NCI-H2107 treated with DMSO at 0.1 percent for 48 hours (cell line): ENCODE results near the gene MGAT5B.
A peak's percentile ranks its signal among the peaks of the same experiment; 100 is the strongest.
"Not testable (repeated sequence)": the region's sequence is repeated elsewhere in the genome, so short reads cannot be mapped to it uniquely, and the experiment has no call there.

ENCODE experiments used
- DNase-seq: peaks from one replicate; lab custom pipeline; 2025; ENCODE audit not compliant: unreplicated experiment; lab: John Stamatoyannopoulos, UW

MGAT5B gene, protein sequence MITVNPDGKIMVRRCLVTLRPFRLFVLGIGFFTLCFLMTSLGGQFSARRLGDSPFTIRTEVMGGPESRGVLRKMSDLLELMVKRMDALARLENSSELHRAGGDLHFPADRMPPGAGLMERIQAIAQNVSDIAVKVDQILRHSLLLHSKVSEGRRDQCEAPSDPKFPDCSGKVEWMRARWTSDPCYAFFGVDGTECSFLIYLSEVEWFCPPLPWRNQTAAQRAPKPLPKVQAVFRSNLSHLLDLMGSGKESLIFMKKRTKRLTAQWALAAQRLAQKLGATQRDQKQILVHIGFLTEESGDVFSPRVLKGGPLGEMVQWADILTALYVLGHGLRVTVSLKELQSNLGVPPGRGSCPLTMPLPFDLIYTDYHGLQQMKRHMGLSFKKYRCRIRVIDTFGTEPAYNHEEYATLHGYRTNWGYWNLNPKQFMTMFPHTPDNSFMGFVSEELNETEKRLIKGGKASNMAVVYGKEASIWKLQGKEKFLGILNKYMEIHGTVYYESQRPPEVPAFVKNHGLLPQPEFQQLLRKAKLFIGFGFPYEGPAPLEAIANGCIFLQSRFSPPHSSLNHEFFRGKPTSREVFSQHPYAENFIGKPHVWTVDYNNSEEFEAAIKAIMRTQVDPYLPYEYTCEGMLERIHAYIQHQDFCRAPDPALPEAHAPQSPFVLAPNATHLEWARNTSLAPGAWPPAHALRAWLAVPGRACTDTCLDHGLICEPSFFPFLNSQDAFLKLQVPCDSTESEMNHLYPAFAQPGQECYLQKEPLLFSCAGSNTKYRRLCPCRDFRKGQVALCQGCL

DNA sequence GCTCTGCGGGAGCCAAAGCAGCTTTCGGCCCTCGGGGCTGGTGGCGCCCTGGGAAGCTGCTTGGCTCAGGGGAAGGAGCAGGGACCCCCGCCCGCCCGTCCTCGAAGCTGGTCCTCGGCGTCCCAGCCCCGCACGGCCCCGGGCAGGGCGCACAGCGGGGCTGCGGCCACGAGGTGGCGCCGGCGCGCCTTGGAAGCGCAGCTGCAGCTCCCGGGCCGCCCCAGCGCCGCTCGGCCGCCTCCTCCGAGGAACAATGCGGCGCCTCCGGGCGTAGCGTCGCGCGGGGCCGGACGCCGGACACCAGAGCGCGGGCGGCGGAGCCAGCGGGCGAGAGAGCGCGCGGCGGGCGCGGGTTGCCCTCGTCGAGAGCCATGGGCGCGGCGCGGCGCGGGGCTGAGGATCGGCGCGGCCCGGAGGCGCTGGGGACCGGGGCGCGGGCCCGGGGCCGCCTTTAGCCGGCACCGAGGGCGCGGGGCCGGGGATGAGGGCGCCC, at the start of gene MGAT5B:
Gene MGAT5B, plus strand, starts transcription at position 229 of the 493 bp plus-strand sequence. CDS start 626 bp downstream, outside the sequence.
- DNase-seq = no peak

DNA sequence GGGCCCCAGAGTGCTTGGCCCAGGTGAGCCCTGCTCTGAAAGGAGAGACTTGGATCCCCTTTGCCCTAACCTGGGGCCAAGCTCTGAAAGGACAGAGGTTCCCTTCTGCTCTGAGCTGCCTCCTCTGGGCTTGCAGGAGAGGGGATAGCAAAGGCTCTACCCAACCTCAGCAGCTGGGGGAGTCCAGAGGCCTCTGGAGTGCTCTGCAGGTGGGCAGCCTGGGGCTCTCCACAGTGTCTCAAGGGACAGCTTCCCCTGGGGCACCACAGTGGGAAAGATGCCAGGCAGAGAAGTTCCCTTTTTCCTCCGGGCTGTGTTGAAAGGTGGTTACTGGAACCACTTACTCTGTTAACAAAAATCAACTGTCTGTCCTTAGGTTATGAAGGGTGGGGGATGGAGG, 48.2 kb upstream of the MGAT5B start:
- DNase-seq = peak; percentile 81

DNA sequence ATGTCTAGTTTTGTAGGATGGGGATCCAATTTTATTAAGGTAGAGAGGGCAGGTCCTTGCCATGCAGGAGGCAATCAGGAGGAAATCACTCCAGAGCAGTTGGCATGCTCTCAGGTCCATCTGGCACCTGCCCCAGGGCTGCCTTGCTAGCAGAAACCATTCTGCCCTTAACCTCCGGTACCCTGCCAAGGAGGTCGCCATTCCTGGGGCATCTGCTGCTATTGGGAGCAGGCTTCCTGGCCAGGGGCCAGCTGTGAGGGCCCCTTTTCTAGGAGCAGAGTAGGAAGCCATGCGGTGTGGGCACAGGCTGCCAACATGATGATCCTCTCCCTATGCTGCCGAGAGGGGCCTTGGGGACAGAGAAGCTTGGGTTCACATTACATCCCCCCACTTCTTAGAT, 47.6 kb upstream of the MGAT5B start:
- peak; percentile 68 for DNase-seq

DNA sequence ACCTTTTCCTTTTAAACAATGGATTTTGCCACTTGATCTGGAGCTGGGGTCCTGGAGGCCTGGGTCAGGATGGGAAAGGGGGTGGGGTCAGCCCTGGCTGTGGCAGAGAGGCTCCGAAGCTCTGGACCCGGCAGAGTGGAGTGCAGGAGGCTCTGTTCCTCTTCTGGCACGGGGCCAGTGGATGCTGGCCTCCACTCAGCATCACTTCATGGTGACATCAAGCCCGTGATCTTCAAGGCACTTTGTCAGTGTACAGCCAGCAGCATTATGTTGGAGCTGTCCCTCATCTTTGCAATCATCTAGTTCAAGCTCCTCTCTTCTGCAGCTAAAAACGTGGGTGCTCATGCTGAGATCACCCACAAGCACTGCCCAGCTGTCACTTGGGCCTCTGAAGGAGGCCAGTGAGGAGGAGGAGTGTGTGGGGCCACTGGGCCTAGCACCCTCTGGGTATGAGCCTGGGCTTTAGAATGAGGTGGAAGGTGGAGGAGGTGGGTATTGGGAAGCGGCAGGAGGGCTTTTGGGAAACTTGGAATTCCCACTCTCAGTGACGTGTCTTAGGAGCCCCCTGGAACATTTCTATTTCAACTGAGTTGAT, 45.9 kb upstream of the MGAT5B start:
- no peak for DNase-seq

DNA sequence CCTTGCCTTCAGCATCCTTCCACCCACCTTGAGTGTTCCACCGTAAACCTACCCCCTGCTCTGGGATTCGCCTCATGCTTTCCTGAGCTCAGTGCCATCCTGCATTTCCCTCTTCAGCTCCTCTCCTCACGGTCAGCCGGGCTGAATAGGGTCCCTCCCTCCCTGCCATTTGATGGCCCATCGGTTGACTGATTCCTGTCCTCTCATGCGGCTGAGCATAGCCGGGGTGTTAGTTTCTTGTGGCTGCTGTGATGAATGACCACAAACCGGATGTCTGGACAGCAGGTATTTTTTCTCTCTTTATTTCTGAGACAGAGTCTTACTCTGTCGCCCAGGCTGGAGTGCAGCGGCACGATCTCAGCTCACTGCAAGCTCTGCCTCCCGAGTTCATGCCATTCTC, 44.1 kb upstream of the MGAT5B start:
- no peak for DNase-seq

DNA sequence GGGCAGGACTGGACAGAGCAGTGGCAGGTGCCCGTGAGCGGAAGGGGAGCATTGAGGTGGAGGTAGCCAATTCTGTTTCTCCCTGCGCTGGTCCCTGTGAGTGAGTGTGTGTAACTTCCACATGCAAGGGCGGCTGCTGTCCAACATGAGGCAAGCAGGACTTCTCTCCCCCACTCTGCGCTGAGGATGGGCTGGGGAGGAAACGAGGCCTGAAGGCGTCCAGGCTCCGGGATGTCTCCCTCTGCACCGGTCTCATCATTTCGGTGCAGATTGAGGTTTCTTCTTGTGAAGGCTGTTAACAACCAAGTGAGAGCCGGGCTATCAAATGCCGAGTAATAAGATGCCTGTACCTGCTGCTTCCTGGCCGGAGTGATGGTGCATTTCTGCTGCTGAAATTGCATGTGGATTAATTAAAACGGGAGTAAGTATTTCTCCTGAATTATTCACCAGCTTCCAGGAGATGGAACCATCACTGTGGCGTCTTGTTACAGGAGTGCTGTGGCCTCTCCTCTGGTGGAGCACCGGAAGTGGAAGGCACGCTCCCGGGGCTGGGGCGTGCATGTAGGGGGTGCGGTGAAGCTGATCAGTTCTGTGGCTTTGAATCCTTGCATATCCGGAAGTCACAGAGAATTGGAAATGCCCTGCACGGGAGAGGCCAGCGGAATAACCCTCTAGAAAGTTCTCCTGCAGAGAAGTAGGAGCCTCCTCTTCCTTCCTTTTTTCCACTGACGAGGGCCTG, 41.7 kb upstream of the MGAT5B start:
- DNase-seq = no peak

DNA sequence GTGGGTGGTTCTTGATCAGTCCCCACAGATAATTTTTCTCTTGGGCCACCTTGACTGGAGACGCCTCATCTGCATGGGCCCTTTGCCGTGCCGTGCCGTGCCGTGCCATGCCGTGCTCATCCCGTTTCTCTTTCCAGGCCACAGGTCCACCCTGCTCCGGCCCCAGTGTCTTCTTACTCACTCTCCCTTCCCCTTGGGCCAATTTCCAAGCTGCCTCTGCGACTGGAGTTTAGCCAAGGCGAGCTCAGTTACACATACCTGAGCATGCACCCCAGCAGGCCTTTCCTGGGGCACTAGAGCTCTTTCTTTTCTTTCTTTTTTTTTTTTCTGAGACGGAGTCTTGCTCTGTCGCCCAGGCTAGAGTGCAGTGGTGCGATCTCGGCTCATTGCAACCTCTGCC, 40.5 kb upstream of the MGAT5B start:
- DNase-seq = no peak

DNA sequence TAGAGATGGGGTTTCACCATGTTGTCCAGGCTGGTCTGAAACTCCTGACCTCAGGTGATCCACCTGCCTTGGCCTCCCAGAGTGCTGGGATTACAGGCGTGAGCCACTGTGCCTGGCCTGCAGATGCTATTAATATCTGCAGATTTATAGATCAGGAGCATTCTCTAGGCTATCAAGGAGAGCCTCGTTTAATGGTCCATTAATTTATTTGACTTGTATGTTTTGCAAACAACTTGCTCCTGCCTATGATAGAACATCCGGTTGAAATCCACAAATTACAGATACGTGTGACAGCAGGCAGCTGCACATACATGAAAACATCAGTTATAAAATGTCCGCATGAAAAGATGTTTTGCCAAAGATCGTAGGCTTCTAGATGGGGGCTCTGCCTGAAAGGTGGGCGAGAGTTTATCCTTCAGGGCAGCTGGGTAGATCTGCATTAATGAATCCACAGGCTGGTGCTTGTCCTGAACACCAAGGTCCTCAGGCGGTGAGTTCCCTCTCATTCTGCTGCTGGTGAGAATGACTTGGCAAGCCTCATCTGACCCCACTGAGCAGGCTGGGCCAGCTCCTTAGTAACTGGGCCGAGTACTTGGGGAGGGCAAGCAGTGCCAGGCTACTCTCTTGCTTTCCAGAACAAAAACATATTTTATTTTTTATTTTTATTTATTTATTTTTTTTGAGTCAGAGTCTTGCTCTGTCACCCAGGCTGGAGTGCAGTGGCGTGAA, 37.1 kb upstream of the MGAT5B start:
- DNase-seq = no peak

DNA sequence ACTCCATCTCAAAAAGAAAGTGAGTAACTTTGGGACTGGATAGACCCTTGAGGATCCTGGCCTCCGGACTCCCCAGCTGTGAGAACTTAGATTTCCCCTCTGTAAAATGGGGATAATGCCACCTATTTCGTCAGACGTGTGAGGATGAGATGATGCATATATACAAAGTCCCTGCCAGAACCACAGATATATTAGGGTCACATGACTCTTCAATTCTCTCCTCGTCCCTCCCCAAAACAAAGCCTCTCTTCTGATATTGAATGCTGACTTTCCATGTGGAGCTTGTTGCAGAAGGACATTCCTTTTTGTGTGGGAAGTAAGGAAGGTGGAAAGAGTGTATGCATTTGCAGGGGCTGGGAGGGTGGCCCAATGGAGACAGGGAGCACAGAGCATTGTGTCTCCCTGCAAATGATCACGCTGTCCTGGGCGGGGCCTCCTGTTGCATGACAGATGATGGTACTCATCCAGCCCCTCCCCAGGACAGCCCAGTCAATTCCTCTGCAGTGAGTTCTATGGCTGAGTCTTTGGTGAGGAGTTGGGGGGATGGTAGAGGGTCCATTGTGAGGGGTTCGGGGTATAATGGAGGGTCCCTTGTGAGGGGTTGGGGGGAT, 35.1 kb upstream of the MGAT5B start:
- DNase-seq = no peak

DNA sequence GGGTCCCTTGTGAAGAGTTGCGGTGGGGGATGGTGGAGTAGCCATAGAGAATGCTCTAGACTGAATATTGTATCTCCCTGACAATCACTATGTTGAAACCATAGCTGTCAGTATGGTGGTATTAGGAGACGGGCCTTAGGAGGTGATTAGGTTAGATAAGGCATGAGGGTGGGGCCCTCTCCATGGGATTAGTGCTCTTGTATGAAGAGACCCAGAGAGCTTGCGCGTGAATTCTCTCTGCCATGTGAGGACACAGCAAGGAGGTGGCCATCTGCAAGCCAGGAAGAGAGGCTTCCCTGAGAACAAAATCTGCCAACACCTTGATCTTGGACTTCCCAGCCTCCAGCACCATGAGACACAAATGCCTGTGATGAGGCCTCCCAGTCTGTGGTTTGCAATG, 34.5 kb upstream of the MGAT5B start:
- DNase-seq = no peak

DNA sequence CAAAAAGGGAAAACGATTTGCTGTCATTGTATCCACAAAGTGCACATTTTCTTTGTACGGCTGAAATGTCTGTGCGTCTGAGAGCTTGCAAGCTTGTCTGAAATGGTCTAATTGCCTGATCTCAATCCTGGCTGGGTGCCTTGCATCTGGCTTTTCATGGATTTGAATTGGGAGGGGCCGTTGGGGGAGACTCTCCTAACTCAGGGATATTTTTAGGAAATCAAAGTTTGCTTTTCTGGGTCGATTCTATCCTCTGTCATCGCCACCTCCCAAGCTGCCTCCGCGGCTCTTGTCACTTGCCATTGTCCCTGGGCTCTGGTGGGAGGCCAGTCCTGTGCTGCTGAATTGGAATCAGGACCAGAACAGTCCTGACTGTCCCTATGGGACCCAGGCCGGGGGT, 33.3 kb upstream of the MGAT5B start:
- no peak for DNase-seq

DNA sequence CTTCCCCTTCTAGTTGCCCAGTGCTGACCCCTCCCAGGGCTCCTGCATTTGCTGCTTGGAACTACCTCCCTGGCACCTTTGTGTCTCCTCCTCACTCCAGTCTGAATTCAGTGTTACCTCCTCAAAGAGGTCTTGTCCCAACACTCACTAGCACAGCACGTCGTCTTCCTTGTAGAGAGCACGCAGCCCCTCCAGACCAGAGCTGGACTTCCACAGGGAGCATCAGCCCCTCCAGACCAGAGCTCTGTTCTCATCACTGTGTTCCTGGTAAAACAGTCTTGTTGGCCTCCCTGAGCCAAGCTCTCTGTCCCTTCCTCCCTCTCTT, 27.8 kb upstream of the MGAT5B start:
- no peak for DNase-seq

DNA sequence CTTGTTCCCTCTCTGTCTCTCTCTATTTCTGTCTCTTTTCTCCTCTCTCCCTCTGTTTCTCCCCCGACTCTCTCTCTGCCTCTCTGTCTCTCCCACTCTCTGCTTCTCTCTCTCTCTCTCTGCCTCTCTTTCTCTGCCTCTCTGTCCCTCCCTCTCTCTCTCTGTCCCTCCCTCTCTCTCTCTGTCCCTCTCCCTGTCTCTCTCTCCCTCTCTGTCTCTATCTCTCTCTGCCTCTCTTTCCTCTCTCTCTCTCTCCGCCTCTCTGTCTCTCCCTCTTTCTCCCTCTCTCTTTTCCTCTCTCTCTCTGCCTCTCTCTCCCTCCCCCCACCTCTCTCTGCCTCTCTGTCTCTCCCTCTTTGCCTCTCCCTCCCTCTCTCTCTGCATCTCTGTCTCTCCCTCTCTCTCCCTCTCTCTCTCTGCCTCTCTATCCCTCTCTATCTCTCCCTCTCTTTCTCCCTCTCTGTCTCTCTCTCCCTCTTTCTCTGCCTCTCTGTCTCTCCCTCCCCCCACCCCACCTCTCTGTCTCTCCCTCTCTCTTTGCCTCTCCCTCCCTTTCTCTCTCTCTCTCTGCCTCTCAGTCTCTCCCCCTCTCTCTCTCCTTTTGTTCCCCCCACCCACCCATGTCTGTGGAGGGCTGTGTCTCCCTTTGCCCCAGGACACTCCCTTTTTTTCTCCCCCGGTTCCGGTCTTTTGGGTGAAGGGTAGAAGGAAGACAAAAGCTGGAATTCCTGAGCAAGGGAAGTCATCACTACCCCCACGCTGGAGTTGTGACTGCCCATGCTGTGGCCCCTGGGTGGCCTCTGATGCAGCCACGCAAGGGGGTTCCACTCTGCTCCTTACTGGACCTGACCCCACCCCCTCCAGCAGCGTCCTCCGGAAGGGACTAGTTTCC, 27.1 kb upstream of the MGAT5B start:
- DNase-seq = no peak

DNA sequence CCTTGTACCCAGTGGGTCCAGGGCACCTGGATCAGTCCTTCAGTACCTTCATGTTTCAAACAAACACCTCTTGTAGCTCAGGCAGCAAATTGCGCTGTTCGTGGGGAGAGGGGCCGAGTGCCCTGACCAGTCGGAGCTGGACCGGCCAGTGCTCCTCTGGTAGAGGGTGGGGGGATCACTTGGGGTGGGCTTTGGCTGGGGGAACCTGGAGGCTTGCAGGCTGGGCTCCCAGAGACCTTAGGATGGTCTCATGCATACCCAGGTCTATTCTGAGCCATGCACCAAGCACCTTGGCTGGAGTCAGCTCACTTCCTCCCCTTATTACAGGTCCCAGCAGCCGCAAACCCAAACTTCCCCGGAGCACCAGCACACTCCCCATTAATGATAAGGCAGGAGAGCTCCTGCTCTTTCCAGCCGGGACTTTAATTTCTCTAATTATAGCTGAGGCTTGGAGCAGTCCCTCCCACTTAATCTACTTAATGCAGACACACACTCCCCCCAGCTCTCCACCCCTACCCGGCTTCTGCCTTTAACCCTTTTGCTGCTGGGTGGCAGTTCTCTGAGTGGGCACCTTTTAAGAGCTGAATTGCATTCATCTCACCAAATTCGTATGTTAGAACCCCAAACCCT, 26.3 kb upstream of the MGAT5B start:
- DNase-seq = no peak

DNA sequence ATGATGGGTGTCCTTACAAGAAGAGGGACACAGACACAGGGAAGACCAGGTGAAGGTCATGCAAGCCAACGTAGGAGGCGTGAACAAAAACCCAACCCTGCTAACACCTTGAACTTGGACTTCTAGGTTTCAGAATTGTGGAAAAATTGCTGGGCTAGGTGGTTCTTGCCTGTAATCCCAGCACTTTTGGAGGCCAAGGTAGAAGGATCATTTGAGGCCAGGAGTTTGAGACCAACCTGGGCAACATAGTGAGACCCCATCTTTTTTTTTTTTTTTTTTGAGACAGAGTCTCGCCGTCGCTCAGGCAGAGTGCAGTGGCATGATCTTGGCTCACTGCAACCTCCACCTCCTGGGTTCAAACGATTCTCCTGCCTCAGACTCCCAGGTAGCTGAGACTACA, 25.1 kb upstream of the MGAT5B start:
- DNase-seq = not testable (repeated sequence)

DNA sequence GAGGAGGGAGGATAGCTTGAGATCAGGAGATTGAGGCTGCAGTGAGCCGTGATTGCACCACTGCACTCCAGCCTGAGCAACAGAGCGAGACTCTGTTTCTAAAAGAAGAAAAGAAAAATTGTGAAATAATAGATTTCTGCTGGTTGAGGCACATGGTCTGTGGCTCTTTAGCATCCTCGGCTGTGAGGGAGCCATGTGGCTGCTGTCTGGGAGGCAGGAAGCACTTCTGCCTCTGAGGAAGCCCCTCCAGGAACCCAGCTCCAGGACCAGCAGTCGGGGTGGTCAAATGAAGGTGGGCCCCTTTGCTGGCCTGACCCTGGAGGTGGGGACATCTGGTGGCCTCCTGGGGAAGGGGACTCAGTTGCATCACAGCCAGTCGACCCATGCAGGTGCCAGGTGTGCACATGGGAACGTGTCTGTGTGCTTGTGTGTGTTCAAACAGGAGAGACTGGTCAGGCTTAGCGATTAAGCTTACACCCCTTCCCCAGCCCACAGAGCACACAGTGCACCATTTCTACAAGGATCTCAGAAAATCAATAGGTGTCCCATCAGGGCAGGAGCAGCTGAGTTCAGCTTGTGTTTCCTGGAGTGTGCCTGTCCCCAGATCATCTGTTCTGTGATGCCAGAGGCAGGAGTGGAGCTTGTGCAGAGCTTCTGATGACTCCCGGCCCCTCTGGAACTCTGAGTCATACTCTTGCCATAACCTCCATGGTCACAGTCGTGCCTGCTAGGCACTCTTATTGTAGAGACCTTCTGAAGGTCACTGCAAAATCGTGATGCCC, 24.3 kb upstream of the MGAT5B start:
- DNase-seq = no peak

DNA sequence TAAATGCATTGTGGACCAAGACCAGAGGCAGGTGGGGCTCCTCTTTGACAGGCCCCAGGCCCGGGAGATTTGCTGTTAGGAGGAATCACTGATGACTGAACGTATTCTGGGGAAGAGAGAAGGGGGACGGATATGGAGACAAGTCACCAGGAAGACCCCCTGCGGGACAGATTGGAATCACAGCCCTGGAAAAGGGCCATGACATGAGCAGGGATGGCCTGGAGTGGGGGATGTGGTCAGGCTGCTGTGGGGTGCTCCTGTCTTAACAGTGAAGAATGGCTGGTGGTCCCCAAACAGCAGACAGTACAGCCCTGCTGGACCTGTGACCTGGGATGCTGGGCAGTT, 23.7 kb upstream of the MGAT5B start:
- no peak for DNase-seq

DNA sequence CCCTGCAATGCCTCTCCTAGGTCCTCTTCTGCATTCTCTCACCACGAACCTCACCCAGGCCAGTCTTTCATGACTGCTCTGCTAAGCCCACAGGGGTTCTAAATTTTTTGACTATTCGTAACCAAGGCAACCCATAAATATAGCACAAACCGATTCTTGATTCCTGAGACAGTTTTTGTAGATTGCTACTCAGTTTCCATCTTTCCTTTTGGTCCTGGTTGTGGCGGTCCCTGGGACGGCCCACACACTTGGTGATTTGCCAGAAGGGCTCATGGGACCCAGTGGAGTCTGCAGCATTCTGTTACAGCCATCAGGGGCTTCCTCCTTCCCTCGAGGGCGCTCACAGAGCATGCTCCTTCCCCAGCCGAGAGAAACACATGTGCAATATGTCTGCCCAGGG, 23.4 kb upstream of the MGAT5B start:
- DNase-seq = no peak
